Calu3 (cell line): Measurements from ENCODE around the gene DSCAML1. TPM values are rescaled to one million over a fixed set of nuclear protein-coding genes. Genes with fewer than 3 reads are reported as not detected.

Source experiments
- BruUV-seq: library from RNA; stranded (reverse); fragments of 400-500 nt; replicated peaks from 2 replicates; lab custom pipeline; 2021; lab: Mats Ljungman, UMichigan
- CTCF ChIA-PET: fragments of 300-600 bp; sonication (Branson Sonifier 250); formaldehyde crosslinking; loops from one replicate; lab custom pipeline; 2022; ENCODE audit warnings: antibody characterized with exemption; lab: Charles Lee
- DNase-seq: peaks from one replicate; pipeline ENCODE4 v3.0.0; 2022
- H3K27ac Mint-ChIP-seq: one replicate; pipeline ENCODE4 v1.8.0; 2022; ENCODE audit warnings: mixed read lengths; ENCODE audit not compliant: unreplicated experiment
- H3K27me3 Mint-ChIP-seq: one replicate; pipeline ENCODE4 v1.8.0; 2022; ENCODE audit warnings: mixed read lengths; ENCODE audit not compliant: unreplicated experiment
- H3K36me3 Mint-ChIP-seq: one replicate; pipeline ENCODE4 v1.8.0; 2022; ENCODE audit warnings: mild to moderate bottlenecking, moderate library complexity, mixed read lengths; ENCODE audit not compliant: insufficient read depth, unreplicated experiment
- H3K4me1 Mint-ChIP-seq: one replicate; pipeline ENCODE4 v1.8.0; 2022; ENCODE audit warnings: mild to moderate bottlenecking, low read depth, mixed read lengths; ENCODE audit not compliant: unreplicated experiment
- H3K4me3 Mint-ChIP-seq: one replicate; pipeline ENCODE4 v1.8.0; 2022; ENCODE audit warnings: mild to moderate bottlenecking, low read depth, moderate library complexity, mixed read lengths; ENCODE audit not compliant: unreplicated experiment
- H3K9me3 Mint-ChIP-seq: one replicate; pipeline ENCODE4 v1.8.0; 2022; ENCODE audit warnings: low read depth, mixed read lengths; ENCODE audit not compliant: unreplicated experiment
- CTCF ChIP-seq: fragments of 200-600 bp; IDR thresholded peaks from one replicate; pipeline ENCODE4 v1.8.0; 2022; ENCODE audit warnings: antibody characterized with exemption; ENCODE audit not compliant: unreplicated experiment
- intact Hi-C: fragments of 100-400 bp; cut with micrococcal nuclease; formaldehyde crosslinking; loops from one replicate; pipeline ENCODE4 v1.10.0; 2022; ENCODE audit not compliant: unreplicated experiment
- total RNA-seq: library from RNA; stranded (reverse); gene quantifications from 2 replicates; pipeline ENCODE4 v1.2.3, GENCODE V29; 2022

The DSCAML1 gene
- total RNA-seq, 1 experiment from 2014 or later = 0.07 TPM

GRCh38 chr11:117471776-117472175, 325.2 kb downstream of the DSCAML1 start:
- intact Hi-C loops = no loop called here
- DNase-seq = no peak
- Mint-ChIP-seq H3K27ac (no peak overlapping the region), H3K9me3 (no peaks in the 10 kb centered on the region), H3K4me3 (no peak overlapping the region), H3K27me3 (peaks cover 88% of the 10 kb centered on the region), H3K36me3 (peaks cover 10% of the 10 kb centered on the region), H3K4me1 (no peaks in the 10 kb centered on the region)
- no TSS peak for BruUV-seq
- CTCF ChIA-PET = no interaction called here
- no peak for TF ChIP-seq CTCF

- H3K9me3 Mint-ChIP-seq = no peaks in the 10 kb centered on the region
- DNase-seq = no peak
- peaks cover 88% of the 10 kb centered on the region for H3K27me3 Mint-ChIP-seq
- H3K4me1 Mint-ChIP-seq = no peaks in the 10 kb centered on the region
- H3K4me3 Mint-ChIP-seq = no peak overlapping the region
- CTCF ChIA-PET = no interaction called here
- no TSS peak for BruUV-seq
- no peak overlapping the region for H3K27ac Mint-ChIP-seq
- H3K36me3 Mint-ChIP-seq = peaks cover 10% of the 10 kb centered on the region
- no peak for TF ChIP-seq CTCF
- intact Hi-C loops = no loop called here
These were observed 326.4 kb downstream of the DSCAML1 start for GRCh38 chr11:117470576-117470975.

GRCh38 chr11:117468888-117469287, 328.1 kb downstream of the DSCAML1 start:
- CTCF ChIA-PET = interaction anchor here (0.6 to 0.8 kb wide), 2 partner anchors 43 to 289 kb away, joined by 3 to 4 read pairs; no protein-coding TSS in a partner anchor
- no peak for TF ChIP-seq CTCF
- no peaks in the 10 kb centered on the region for H3K9me3 Mint-ChIP-seq
- no peak for DNase-seq
- no peak overlapping the region for H3K4me3 Mint-ChIP-seq
- H3K27ac Mint-ChIP-seq = no peak overlapping the region
- BruUV-seq = no TSS peak
- intact Hi-C loops = no loop called here
- no peaks in the 10 kb centered on the region for H3K4me1 Mint-ChIP-seq
- peaks cover 88% of the 10 kb centered on the region for H3K27me3 Mint-ChIP-seq
- peaks cover 5% of the 10 kb centered on the region for H3K36me3 Mint-ChIP-seq

GRCh38 chr11:117467770-117468169, 329.2 kb downstream of the DSCAML1 start:
- no peak overlapping the region for H3K27ac Mint-ChIP-seq
- no peak for TF ChIP-seq CTCF
- H3K4me3 Mint-ChIP-seq = no peak overlapping the region
- no peaks in the 10 kb centered on the region for H3K4me1 Mint-ChIP-seq
- no TSS peak for BruUV-seq
- no peak for DNase-seq
- peaks cover 5% of the 10 kb centered on the region for H3K36me3 Mint-ChIP-seq
- no peaks in the 10 kb centered on the region for H3K9me3 Mint-ChIP-seq
- intact Hi-C loops = no loop called here
- H3K27me3 Mint-ChIP-seq = peaks cover 87% of the 10 kb centered on the region
- CTCF ChIA-PET = no interaction called here
